GM12892 (cell line): ENCODE measurements around the gene ERICH4.
"Not testable (repeated sequence)": the region's sequence is repeated elsewhere in the genome, so short reads cannot be mapped to it uniquely, and the experiment has no call there.

Source experiments
- POLR2A ChIP-seq: IDR thresholded peaks from 2 replicates; pipeline ENCODE4 v1.6.1; 2011; ENCODE audit warnings: low read depth, low read length, control low read depth
- POLR2AphosphoS5 ChIP-seq: IDR thresholded peaks from 2 replicates; pipeline ENCODE4 v1.6.1; 2011; ENCODE audit warnings: low read depth, low read length, control low read depth
- TAF1 ChIP-seq: IDR thresholded peaks from 2 replicates; pipeline ENCODE4 v1.6.1; 2011; ENCODE audit warnings: low read depth, mild to moderate bottlenecking, control low read depth, low read length, borderline replicate concordance

- TF ChIP-seq POLR2A, POLR2AphosphoS5, TAF1: not testable (repeated sequence)
Observed at GRCh38 chr19:41435376-41435775, 7.6 kb upstream of the ERICH4 start.
